Colonic mucosa (tissue), 4 donors: ENCODE measurements around the gene CDH5. TPM values are rescaled to one million over a fixed set of nuclear protein-coding genes. Genes with fewer than 3 reads are reported as not detected.

Experiments
- DNase-seq: peaks from one replicate; pipeline ENCODE4 v3.0.0-alpha.2; 2020
- H3K27ac ChIP-seq: fragments of 200-600 bp; one replicate; pipeline ENCODE4 v1.8.0; 2021
- H3K27me3 ChIP-seq: fragments of 200-600 bp; one replicate; pipeline ENCODE4 v1.8.0; 2021
- H3K36me3 ChIP-seq: fragments of 200-600 bp; one replicate; pipeline ENCODE4 v1.8.0; 2021
- H3K4me1 ChIP-seq: fragments of 200-600 bp; one replicate; pipeline ENCODE4 v1.8.0; 2021; ENCODE audit warnings: mild to moderate bottlenecking
- H3K4me3 ChIP-seq: fragments of 200-600 bp; one replicate; pipeline ENCODE4 v1.8.0; 2021
- H3K9ac ChIP-seq, 2 donors: one replicate each; pipeline ENCODE4 v1.7.0; 2013; ENCODE audit warnings: control low read depth in 2 of 2, low read depth in 2 of 2, low read length in 2 of 2
- H3K9me3 ChIP-seq: fragments of 200-600 bp; one replicate; pipeline ENCODE4 v1.8.0; 2021
- intact Hi-C: fragments of 100-400 bp; cut with DNase I; formaldehyde crosslinking; loops from one replicate; pipeline ENCODE4 v1.14.1; 2022
- total RNA-seq, 2 donors: library from RNA; stranded (reverse); fragmentation: NEBNext Ultra II Directional in 1 of 2; extraction: Animal tissue kit (Norgen Biotek cat#: 25700) in 1 of 2; gene quantifications; one replicate each; pipeline ENCODE4 v1.2.1, GENCODE V29; 2021
- TF ChIP-seq, protein P1 (sequence below): fragments of 200-600 bp; IDR thresholded peaks from one replicate; pipeline ENCODE4 v1.8.0; 2022; ENCODE audit warnings: antibody characterized with exemption, mild to moderate bottlenecking
- donor health status: healthy.
- donor health status: DM: no; HTN: no; CAD: no.
- donor health status: DM: no; HTN: no; CAD: no.

The CDH5 gene
- total RNA-seq, 2 donors from 2014 or later = 4.4 to 15.2 TPM

DNA sequence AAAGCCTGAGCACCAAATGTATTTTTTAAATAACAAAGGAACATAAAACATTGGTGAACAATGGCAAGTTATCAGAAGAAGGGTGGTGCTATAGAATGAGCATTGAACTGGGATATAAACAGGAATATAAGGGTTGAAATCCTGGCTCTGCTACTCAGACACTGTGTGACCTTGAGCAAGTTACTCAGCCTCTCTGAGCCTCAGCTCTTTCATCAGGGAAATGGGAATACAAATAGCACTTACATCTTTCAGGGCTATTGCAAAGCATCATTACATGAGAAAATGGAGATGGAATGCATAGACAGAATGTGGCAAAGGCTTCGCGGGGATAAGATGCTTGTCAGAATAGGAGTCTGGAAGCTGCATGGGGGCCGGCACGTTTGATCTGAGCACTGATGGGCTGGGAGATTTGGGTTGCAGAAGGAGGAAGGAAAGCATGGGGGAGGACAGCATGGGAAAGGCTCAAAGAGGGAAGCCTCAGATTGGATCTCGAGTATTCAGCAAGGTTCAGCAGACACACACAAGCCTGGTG, 4.8 kb upstream of the CDH5 start:
- intact Hi-C loops = no loop called here
- Histone ChIP-seq H3K9me3 (no peaks in the 10 kb centered on the region), H3K9ac (no peak overlapping the region), H3K36me3 (no peaks in the 10 kb centered on the region), H3K4me1 (no peaks in the 10 kb centered on the region), H3K4me3 (no peak overlapping the region), H3K27me3 (no peaks in the 10 kb centered on the region), H3K27ac (no peak overlapping the region)
- no peak for DNase-seq
- TF ChIP-seq, protein P1, sequence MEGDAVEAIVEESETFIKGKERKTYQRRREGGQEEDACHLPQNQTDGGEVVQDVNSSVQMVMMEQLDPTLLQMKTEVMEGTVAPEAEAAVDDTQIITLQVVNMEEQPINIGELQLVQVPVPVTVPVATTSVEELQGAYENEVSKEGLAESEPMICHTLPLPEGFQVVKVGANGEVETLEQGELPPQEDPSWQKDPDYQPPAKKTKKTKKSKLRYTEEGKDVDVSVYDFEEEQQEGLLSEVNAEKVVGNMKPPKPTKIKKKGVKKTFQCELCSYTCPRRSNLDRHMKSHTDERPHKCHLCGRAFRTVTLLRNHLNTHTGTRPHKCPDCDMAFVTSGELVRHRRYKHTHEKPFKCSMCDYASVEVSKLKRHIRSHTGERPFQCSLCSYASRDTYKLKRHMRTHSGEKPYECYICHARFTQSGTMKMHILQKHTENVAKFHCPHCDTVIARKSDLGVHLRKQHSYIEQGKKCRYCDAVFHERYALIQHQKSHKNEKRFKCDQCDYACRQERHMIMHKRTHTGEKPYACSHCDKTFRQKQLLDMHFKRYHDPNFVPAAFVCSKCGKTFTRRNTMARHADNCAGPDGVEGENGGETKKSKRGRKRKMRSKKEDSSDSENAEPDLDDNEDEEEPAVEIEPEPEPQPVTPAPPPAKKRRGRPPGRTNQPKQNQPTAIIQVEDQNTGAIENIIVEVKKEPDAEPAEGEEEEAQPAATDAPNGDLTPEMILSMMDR = no peak

DNA sequence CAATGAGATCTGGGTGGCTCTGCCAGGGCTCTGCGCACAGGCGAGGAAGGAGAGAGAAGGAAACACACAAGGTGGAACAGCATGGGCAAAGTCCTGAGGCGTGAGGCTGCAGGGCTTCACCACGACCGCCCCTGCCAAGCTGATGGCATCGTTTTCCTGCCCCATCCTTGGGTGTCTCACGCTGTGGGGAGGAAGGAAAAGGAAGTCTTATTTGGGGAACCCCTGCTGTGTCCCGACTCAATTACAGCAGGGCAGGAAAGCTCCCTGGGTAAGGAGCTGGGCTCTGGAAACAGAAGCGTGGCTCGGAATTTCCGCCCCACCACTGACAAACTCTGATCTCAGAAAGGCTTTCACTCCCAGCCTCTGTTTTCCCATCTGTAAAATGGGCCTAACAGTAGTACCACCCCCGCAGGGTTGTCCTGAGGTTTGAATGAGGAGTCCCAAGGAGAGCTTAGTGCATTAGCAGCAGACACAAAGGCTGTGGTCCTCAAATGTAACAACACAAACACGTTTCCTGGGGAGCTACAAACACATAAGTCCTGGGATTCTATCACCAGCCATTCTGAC, 3.2 kb upstream of the CDH5 start:
- no peak overlapping the region for H3K27ac ChIP-seq
- no peaks in the 10 kb centered on the region for H3K4me1 ChIP-seq
- no peaks in the 10 kb centered on the region for H3K36me3 ChIP-seq
- no peak for DNase-seq
- no peak overlapping the region for H3K4me3 ChIP-seq
- no peaks in the 10 kb centered on the region for H3K9me3 ChIP-seq
- H3K9ac ChIP-seq = no peak overlapping the region
- H3K27me3 ChIP-seq = no peaks in the 10 kb centered on the region
- intact Hi-C loops = no loop called here
- TF ChIP-seq, protein P1 = no peak

DNA sequence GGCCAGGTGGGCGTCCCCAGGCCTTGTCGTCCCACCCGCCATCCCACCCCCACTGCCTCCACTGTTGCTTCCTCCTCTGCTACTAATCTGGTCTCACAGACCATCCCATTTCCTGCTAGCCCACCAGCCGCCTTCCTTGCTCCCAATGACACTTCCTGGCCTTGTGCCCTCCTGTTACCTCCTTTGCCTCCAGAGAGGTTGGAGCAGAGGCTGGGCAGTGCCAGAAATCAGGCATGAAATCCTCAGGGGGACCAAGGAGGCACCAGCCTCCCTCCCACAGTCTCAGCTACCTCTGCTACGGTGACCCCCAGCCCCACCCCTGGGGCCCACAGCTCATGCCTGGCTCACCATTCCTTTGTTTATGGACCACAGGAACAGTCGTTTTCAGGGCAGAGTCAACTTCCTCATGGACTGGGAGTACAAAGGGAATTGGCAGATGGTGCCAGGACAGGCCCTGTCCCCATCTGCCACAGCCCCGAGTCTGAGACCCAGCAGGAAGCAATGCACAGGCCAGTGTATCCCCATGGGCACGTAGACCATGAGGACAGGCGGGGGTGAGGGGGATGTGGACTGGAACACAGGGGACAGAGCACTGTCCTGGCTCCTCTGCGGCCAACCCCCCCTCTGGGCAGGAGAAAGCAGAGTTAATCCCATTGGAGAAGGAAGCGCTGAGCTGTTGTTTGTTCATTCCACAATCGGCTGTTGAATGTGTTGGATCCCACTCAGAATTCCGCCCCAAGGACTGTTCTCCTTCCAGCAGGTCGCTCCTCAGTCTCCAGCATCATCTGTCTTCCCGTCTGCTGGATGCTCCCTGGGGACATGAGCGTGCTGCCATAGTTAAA, 2.2 kb upstream of the CDH5 start:
- H3K4me3 ChIP-seq = no peak overlapping the region
- no peaks in the 10 kb centered on the region for H3K9me3 ChIP-seq
- peak overlapping the region; percentile 36 for H3K27ac ChIP-seq
- no peaks in the 10 kb centered on the region for H3K4me1 ChIP-seq
- peak overlapping the region in 1 of 2 donors; percentile 35 for H3K9ac ChIP-seq
- H3K27me3 ChIP-seq = no peaks in the 10 kb centered on the region
- TF ChIP-seq, protein P1 = no peak
- peak; percentile 41 for DNase-seq
- intact Hi-C loops = no loop called here
- no peaks in the 10 kb centered on the region for H3K36me3 ChIP-seq

DNA sequence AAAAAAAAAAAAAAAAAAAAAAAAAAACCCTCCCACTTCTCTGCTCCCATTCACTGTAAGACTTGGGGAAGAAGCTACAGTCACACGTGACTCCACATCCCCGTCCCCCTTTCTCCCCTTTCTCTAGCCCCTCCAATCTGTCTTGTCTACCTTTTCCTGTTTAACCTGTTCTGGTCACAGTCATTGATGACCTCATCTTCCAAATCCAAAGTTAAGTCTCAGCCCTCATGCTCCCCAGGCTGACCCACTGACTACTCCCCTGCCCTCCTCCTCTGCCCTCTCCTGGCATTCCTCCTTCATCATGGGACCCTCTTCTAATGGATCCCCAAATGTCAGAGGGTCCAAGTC, 1.6 kb upstream of the CDH5 start:
- intact Hi-C loops = no loop called here
- Histone ChIP-seq H3K9me3 (no peaks in the 10 kb centered on the region), H3K36me3 (no peaks in the 10 kb centered on the region), H3K9ac (no peak overlapping the region), H3K27ac (peak overlapping the region; percentile 36), H3K4me3 (no peak overlapping the region), H3K27me3 (no peaks in the 10 kb centered on the region), H3K4me1 (no peaks in the 10 kb centered on the region)
- DNase-seq = no peak
- TF ChIP-seq, protein P1 = no peak

DNA sequence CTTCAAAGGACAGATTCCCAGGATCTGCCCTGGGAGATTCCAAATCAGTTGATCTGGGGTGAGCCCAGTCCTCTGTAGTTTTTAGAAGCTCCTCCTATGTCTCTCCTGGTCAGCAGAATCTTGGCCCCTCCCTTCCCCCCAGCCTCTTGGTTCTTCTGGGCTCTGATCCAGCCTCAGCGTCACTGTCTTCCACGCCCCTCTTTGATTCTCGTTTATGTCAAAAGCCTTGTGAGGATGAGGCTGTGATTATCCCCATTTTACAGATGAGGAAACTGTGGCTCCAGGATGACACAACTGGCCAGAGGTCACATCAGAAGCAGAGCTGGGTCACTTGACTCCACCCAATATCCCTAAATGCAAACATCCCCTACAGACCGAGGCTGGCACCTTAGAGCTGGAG, 840 bp upstream of the CDH5 start:
- Histone ChIP-seq H3K9ac (no peak overlapping the region), H3K4me3 (no peak overlapping the region), H3K27me3 (no peaks in the 10 kb centered on the region), H3K4me1 (no peaks in the 10 kb centered on the region), H3K9me3 (no peaks in the 10 kb centered on the region), H3K36me3 (no peaks in the 10 kb centered on the region), H3K27ac (no peak overlapping the region)
- intact Hi-C loops = no loop called here
- TF ChIP-seq, protein P1 = no peak
- peak; percentile 35 for DNase-seq
